DND-41 (cell line): ENCODE measurements around the gene MMD2.

Experiments used
- ATAC-seq: fragments of 200-7000 bp; cut with Tn5 transposase; 3 replicates; pipeline ENCODE4 v1.9.1; 2021; ENCODE audit warnings: low read depth; ENCODE audit not compliant: insufficient read depth
- DNase-seq: peaks from one replicate; pipeline ENCODE4 v3.0.0-alpha.2; 2020
- H2AFZ ChIP-seq: 2 replicates; pipeline ENCODE4 v1.6.0; 2012; ENCODE audit warnings: low read depth, low read length
- H3K27ac ChIP-seq: 2 replicates; pipeline ENCODE4 v1.5.1; 2012; ENCODE audit warnings: low read length, inconsistent platforms
- H3K27me3 ChIP-seq: fragments of 200-600 bp; sonication (generic); 2 replicates; pipeline ENCODE4 v1.6.0; 2012; ENCODE audit warnings: low read length, mild to moderate bottlenecking, inconsistent platforms; ENCODE audit not compliant: insufficient read depth, poor library complexity
- H3K36me3 ChIP-seq: 2 replicates; pipeline ENCODE4 v1.5.1; 2012; ENCODE audit warnings: low read length, inconsistent platforms; ENCODE audit not compliant: insufficient read depth
- H3K4me1 ChIP-seq: 2 replicates; pipeline ENCODE4 v1.5.1; 2012; ENCODE audit warnings: mild to moderate bottlenecking, low read length; ENCODE audit not compliant: insufficient read depth
- H3K4me2 ChIP-seq: 2 replicates; pipeline ENCODE4 v1.6.0; 2012; ENCODE audit warnings: mild to moderate bottlenecking, moderate library complexity, low read length, inconsistent platforms; ENCODE audit not compliant: insufficient read depth
- H3K4me3 ChIP-seq, 2 experiments: fragments of 200-600 bp in 1 of 2; shearing (Covaris generic) in 1 of 2; 2 replicates each; pipeline ENCODE4 v1.5.1; 2012 to 2016; ENCODE audit warnings: inconsistent platforms in 2 of 2, low read length in 2 of 2, mild to moderate bottlenecking in 2 of 2, low read depth in 1 of 2, moderate library complexity in 1 of 2
- H3K79me2 ChIP-seq: 2 replicates; pipeline ENCODE4 v1.6.0; 2012; ENCODE audit warnings: low read length, inconsistent platforms; ENCODE audit not compliant: insufficient read depth
- H3K9ac ChIP-seq: 2 replicates; pipeline ENCODE4 v1.6.0; 2012; ENCODE audit warnings: low read depth, mild to moderate bottlenecking, inconsistent platforms, low read length, moderate library complexity
- H3K9me3 ChIP-seq: 2 replicates; pipeline ENCODE4 v1.5.1; 2012; ENCODE audit warnings: low read length, moderate library complexity, mild to moderate bottlenecking, inconsistent platforms; ENCODE audit not compliant: insufficient read depth, severe bottlenecking
- H4K20me1 ChIP-seq: 2 replicates; pipeline ENCODE4 v1.6.0; 2012; ENCODE audit warnings: low read length; ENCODE audit not compliant: insufficient read depth
- EZH2 ChIP-seq: IDR thresholded peaks from 3 replicates; pipeline ENCODE4 v1.6.1; 2012; ENCODE audit warnings: borderline replicate concordance, low read depth, mild to moderate bottlenecking, moderate library complexity, low read length, inconsistent platforms; ENCODE audit not compliant: severe bottlenecking
- TF ChIP-seq, protein P1 (sequence below): IDR thresholded peaks from 2 replicates; pipeline ENCODE4 v1.5.1; 2012; ENCODE audit warnings: borderline replicate concordance, low read length, moderate library complexity, mild to moderate bottlenecking; ENCODE audit not compliant: poor library complexity, severe bottlenecking; ENCODE audit errors: extremely low read depth

MMD2 gene

DNA sequence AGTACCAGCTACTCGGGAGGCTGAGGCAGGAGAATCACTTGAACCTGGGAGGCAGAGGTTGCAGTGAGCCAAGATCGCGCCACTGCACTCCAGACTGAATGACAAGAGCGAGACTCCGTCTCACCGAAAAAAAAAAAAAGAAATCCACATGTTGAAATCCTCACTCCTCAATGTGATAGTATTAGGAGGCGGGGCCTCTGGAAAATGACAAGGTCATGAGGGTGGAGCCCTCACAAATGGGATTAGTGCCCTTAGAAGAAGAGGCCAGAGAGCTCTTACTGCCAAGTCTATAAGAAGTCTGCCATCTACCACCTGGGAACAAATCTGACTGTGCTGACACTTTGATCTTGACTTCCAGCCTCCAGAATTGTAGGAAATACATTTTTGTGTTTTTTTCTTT, 10.6 kb downstream of the MMD2 start:
- Histone ChIP-seq H4K20me1 (no peaks in the 10 kb centered on the region), H3K9me3 (no peaks in the 10 kb centered on the region), H3K36me3 (no peaks in the 10 kb centered on the region), H3K79me2 (no peaks in the 10 kb centered on the region), H3K27ac (no peak overlapping the region), H3K4me2 (no peak overlapping the region), H3K4me1 (no peaks in the 10 kb centered on the region), H3K27me3 (no peaks in the 10 kb centered on the region), H2AFZ (no peak overlapping the region), H3K9ac (no peak overlapping the region), H3K4me3 (no peak overlapping the region)
- DNase-seq, result no peak
- TF ChIP-seq, protein P1, sequence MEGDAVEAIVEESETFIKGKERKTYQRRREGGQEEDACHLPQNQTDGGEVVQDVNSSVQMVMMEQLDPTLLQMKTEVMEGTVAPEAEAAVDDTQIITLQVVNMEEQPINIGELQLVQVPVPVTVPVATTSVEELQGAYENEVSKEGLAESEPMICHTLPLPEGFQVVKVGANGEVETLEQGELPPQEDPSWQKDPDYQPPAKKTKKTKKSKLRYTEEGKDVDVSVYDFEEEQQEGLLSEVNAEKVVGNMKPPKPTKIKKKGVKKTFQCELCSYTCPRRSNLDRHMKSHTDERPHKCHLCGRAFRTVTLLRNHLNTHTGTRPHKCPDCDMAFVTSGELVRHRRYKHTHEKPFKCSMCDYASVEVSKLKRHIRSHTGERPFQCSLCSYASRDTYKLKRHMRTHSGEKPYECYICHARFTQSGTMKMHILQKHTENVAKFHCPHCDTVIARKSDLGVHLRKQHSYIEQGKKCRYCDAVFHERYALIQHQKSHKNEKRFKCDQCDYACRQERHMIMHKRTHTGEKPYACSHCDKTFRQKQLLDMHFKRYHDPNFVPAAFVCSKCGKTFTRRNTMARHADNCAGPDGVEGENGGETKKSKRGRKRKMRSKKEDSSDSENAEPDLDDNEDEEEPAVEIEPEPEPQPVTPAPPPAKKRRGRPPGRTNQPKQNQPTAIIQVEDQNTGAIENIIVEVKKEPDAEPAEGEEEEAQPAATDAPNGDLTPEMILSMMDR, result no peak
- TF ChIP-seq EZH2, result no peak
- no peak for ATAC-seq

DNA sequence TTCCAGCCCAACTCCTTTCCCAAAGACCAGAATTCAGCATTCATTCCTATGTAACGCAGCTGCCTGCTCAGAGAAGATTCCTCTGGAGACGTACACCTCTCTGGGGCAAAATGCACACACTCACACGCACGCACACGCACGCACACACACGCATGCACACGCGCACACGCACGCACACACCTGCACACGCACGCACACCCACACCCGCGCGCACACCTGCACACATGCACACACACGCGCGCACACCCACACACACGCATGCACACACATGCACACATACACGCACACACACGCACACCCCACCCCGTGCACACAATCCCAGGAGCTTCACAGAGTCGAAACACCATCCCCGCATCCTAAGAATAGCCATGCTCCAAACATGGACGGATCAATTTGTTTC, 13.0 kb downstream of the MMD2 start:
- Histone ChIP-seq H3K9ac (no peak overlapping the region), H4K20me1 (no peaks in the 10 kb centered on the region), H3K9me3 (no peaks in the 10 kb centered on the region), H3K36me3 (no peaks in the 10 kb centered on the region), H3K27ac (no peak overlapping the region), H3K79me2 (no peaks in the 10 kb centered on the region), H3K27me3 (no peaks in the 10 kb centered on the region), H3K4me2 (no peak overlapping the region), H3K4me1 (no peaks in the 10 kb centered on the region), H3K4me3 (no peak overlapping the region), H2AFZ (no peak overlapping the region)
- no peak for TF ChIP-seq EZH2
- TF ChIP-seq, protein P1, result no peak
- DNase-seq (no peak), ATAC-seq (no peak)

DNA sequence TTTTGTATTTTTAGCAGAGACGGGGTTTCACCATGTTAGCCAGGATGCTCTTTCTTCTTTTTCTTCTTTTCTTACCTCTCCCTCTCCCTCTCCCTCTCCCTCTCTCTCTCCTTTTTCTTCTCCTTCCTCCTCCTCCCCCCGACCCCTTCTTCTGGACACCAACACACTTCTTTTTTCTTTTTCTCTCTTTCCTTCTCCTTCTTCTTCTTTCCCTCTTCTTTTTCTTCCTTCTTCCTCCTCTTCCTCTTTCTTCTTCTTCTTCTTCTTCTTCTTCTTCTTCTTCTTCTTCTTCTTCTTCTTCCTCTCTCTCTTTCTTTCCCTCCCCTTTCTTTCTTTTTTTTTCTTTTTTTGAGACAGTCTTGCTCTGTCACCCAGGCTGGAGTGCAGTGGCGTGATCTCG, 14.0 kb downstream of the MMD2 start:
- TF ChIP-seq EZH2, result no peak
- TF ChIP-seq, protein P1, result no peak
- Histone ChIP-seq H4K20me1 (no peaks in the 10 kb centered on the region), H3K27me3 (no peaks in the 10 kb centered on the region), H3K4me2 (no peak overlapping the region), H3K9me3 (no peaks in the 10 kb centered on the region), H3K27ac (no peak overlapping the region), H3K9ac (no peak overlapping the region), H3K4me1 (no peaks in the 10 kb centered on the region), H3K79me2 (no peaks in the 10 kb centered on the region), H3K4me3 (no peak overlapping the region), H2AFZ (no peak overlapping the region), H3K36me3 (no peaks in the 10 kb centered on the region)
- ATAC-seq (no peak), DNase-seq (no peak)

DNA sequence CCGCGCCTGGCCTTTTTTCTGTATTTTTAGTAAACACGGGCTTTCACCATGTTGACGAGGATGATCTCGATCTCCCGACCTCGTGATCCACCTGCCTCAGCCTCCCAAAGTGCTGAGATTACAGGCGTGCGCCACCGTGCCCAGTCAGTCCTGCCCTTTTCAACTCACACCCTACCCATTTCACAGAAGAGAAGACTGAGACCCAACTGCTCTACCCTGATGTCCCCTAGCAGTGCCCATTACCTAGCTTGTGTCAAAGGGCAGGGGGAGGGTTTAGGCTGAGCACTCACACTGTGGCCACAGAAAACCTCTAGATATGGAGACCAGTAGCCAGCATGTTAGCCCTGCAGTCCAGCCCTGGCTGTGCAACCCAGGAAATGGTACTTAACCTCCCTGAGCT, 15.7 kb downstream of the MMD2 start:
- TF ChIP-seq, protein P1, result no peak
- TF ChIP-seq EZH2, result no peak
- Histone ChIP-seq H3K27me3 (no peaks in the 10 kb centered on the region), H3K4me2 (no peak overlapping the region), H4K20me1 (no peaks in the 10 kb centered on the region), H3K4me3 (no peak overlapping the region), H3K9ac (no peak overlapping the region), H3K27ac (no peak overlapping the region), H3K9me3 (no peaks in the 10 kb centered on the region), H3K4me1 (no peaks in the 10 kb centered on the region), H3K36me3 (no peaks in the 10 kb centered on the region), H2AFZ (no peak overlapping the region), H3K79me2 (no peaks in the 10 kb centered on the region)
- no peak for ATAC-seq
- DNase-seq, result no peak
